GM21723 (cell line): ENCODE data around the gene TMEM88.
"Not testable (repeated sequence)": the region's sequence is repeated elsewhere in the genome, so short reads cannot be mapped to it uniquely, and the experiment has no call there.

Experiments
- ATAC-seq: cut with Tn5 transposase; IDR thresholded peaks from one replicate; pipeline ENCODE4 v1.9.1; 2021; ENCODE audit warnings: mild to moderate bottlenecking, moderate library complexity; ENCODE audit not compliant: unreplicated experiment

The TMEM88 gene

DNA sequence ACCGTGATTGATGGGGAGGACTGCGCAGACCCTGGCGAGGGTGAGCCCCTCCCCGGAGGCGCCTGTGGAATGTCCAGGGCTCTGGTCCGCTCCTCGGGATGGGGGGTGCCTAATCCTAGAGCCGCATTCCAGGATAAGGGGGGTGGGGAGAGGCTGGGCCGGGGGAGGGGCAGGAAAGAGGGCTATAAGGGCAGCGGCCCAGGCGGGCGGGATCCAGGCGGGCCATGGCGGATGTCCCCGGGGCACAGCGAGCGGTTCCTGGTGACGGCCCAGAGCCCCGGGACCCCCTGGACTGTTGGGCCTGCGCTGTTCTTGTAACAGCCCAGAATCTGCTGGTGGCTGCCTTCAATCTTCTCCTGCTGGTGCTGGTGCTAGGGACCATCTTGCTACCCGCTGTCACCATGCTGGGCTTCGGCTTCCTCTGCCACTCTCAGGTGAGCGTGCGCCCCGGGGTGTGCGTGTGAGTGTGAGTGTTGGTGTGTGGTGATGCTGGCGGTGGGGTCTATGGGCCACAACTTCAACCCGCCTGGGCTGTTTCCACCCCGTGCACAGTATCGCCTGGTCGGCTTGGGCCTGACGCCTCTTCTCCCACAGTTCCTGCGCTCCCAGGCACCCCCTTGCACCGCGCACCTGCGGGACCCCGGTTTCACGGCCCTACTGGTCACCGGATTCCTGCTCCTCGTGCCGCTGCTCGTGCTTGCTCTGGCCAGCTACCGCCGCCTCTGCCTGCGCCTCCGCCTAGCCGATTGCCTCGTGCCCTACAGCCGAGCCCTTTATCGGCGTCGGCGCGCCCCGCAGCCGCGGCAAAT is at the start of gene TMEM88:
TMEM88 (plus strand) TSS at position 216 of the 809 bp plus-strand sequence; CDS start at position 225, 9 bp downstream.
- ATAC-seq, result no peak

- no peak for ATAC-seq
Observed at GRCh38 chr17:7806587-7806986, 48.3 kb upstream of the TMEM88 start.

DNA sequence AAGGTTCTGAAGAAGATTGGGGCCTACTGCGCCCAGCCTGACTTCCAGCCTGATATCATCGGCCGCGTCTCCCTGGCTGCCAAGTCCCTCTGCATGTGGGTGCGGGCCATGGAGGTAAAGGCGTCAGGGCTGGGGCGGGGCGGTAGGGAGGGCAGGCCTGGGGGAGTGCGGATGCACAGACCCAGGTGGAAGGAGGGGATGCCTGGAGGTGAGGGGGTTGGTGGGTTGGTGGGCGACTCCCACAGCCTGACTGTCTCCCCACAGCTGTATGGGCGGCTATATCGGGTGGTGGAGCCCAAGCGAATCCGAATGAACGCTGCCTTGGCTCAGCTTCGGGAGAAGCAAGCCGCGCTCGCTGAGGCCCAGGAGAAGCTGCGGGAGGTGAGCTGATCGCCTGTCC is 47.7 kb upstream of the TMEM88 start:
- ATAC-seq, result no peak

DNA sequence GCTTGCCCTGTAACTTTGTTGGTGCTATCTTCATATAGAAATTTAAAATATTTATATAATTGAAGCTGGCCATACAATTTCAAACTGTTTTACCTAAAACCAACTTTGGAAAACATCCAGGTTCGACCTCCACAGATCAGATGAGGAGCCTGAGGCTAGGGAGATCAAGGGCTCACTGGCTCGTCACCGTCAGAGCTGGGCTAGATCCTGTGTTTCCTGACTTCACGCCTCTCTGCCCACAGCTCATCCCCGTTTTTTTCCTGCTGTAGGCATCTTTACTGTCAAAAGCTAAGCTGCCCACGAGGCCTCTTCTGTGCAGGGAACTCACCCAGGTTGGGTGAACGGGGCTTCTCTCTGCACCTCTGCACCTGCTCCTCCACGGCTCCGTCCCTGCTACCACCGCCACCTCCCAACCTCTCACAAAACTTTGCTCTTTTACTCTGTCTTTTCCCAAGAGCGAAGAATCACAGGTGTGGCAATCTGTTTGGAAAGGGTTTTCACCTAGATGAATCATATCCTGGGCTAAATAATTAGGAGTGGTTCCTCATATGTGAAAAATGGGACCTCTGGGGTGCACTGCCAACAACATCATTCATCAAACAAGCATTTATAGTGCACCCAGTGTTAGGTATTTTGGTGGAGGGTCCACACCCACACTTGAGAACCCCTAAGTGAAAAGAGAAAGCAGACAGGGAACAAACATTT is 45.6 kb upstream of the TMEM88 start:
- ATAC-seq, result no peak

- ATAC-seq, result not testable (repeated sequence)
Observed at GRCh38 chr17:7809791-7810343, 45.0 kb upstream of the TMEM88 start.

DNA sequence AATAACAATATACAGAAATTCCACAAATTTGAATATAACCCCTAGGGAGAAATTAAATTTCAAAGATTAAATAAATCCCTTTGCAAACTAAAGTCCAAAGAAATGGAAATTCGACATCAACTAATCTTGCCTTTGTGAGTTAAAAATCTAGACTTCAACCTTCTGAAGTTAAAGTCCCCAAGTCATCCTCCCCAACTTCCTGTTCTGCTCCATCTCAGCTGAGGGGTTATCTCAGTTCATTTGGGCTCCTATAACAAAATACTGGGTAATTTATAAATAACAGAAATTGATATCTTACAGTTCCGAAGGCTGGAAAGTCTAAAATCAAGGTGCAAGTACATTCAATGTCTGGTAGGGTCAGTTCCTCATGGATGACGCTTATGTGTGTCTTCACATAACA is 43.6 kb upstream of the TMEM88 start:
- ATAC-seq, result no peak

DNA sequence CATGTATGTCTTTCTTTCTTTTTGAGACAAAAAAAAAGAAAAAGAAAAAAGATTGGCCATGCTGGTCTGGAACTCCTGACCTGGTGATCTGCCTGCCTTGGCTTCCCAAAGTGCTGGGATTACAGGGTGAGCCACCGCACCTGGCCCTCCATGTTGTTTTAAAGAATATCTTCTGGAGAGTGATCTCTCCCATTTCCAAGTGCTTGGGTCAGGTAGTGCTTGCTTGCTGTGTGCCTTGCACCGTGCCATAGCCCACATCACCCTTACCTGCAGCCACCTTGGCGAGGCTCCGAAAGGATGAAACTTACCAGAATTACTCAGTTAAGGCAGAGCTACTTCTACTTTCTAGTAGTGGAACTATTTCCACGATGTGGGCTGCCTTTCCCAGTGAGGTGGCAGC is 39.9 kb upstream of the TMEM88 start:
- no peak for ATAC-seq

DNA sequence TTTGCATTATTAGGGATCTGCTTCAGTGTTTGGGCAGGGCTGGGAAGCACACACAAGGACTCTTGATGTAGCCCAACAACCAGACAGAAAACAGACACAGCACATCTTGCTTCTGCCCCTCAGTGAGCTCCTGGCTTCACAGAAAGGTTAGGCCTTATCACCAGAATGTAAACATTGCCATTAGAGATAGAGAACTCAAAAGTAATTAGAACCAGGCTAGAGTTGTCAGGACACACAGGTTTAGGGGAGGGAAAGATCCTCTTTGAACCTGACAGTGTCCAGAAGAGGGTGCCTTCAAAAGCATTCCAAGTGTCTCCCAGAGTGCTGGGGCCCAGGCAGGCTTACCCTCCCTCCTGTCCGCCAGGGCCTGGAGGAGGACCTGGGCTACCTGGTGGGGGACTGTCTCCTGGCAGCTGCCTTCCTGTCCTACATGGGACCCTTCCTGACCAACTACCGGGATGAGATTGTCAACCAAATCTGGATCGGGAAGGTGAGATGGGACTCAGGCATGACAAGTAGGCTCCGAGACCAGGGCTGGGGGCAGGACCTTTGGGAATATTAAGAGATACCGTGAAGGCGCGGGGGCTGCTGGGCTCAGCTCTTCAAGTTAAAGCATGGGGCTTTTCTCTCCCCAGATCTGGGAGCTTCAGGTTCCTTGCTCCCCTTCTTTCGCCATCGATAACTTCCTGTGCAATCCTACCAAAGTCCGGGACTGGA is 37.8 kb upstream of the TMEM88 start:
- no peak for ATAC-seq

GRCh38 chr17:7817643-7817964 is 37.3 kb upstream of the TMEM88 start:
- no peak for ATAC-seq

GRCh38 chr17:7818026-7818425 is 36.8 kb upstream of the TMEM88 start:
- ATAC-seq, result no peak

DNA sequence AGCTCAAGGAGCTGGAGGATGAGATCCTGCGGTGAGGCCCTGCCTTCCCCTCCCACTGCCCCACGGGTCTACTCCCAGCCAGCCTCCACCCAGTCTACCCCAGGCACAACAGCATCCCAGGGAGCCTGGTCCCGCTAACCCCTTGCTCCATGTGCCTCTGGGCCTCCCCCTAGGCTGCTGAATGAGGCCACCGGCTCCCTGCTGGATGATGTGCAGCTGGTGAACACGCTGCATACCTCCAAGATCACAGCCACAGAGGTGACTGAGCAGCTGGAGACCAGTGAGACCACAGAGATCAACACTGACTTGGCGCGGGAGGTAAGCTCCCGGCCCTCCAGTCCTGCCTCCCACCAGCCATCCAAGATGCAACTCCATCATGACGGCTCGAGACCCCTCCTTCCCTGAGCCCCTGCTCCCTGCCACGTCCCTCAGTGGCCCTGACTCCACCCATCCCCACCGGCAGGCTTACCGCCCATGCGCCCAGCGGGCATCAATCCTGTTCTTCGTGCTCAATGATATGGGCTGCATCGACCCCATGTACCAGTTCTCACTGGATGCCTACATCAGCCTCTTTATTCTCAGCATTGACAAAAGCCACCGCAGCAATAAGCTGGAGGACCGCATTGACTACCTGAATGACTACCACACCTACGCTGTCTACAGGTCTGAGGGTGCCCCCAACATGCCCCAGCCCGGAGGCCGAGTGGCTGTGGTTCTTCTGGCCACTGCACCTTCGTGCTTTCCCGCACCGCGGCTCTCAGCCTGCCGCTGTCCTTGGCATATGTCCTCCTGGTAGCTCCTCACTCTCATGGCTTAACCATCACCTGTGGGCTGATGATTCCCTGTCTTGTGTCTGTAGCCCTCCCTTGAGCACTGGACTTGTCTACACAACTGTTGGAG is 35.9 kb upstream of the TMEM88 start:
- ATAC-seq, result no peak

GRCh38 chr17:7820231-7820630 is 34.6 kb upstream of the TMEM88 start:
- no peak for ATAC-seq

GRCh38 chr17:7822126-7822525 is 32.7 kb upstream of the TMEM88 start:
- no peak for ATAC-seq

DNA sequence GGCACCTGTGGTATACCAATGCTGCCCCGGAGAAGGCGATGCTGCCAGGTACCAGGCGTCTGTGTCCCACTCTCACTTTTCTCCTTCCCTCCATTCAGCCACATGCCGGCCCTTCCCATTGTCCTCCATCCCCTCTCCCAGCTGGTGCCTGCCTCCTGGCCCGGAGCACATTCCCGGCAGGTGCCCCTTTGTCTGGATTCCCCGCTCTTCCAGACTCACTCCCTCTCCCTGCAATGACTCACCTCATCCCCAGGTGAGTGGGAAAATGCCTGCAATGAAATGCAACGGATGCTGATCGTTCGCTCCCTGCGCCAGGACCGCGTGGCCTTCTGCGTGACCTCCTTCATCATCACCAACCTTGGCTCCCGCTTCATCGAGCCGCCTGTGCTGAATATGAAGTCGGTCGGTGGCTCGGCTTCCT is 31.3 kb upstream of the TMEM88 start:
- ATAC-seq, result no peak

GRCh38 chr17:7824021-7824924 is 30.6 kb upstream of the TMEM88 start:
- ATAC-seq, result no peak

- ATAC-seq, result no peak
Observed at GRCh38 chr17:7825206-7825990, 29.5 kb upstream of the TMEM88 start.

GRCh38 chr17:7830616-7831015 is 24.2 kb upstream of the TMEM88 start:
- no peak for ATAC-seq

GRCh38 chr17:7831233-7831632 is 23.6 kb upstream of the TMEM88 start:
- ATAC-seq, result no peak

DNA sequence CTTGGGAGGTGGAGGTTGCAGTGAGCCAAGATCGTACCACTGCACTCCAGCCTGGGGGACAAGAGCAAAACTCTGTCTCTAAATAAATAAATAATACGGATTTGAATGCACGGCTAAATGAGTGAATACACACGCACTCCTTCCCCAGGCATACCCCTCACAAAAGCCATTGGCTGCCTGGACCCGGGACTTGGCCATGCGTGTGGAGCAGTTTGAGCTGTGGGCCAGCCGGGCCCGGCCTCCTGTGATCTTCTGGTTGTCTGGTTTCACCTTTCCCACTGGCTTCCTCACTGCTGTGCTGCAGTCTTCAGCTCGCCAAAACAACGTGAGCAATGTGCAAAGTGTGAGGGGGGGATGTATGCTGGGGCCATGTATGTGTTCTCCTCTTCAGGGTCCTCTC is 22.4 kb upstream of the TMEM88 start:
- ATAC-seq, result no peak
